WTC11 (cell line): ENCODE measurements around the gene MARK2. TPM values are rescaled to one million over a fixed set of nuclear protein-coding genes. Genes with fewer than 3 reads are reported as not detected.

ENCODE experiments used
- AFF4 ChIP-seq: sonication (generic); formaldehyde crosslinking; IDR thresholded peaks from 2 replicates; pipeline ENCODE4 v1.8.1; 2023; ENCODE audit warnings: mild to moderate bottlenecking, missing genetic modification reagents, borderline replicate concordance
- E2F4 ChIP-seq: sonication (generic); formaldehyde crosslinking; IDR thresholded peaks from 2 replicates; pipeline ENCODE4 v1.8.1; 2022; ENCODE audit warnings: low read depth, mild to moderate bottlenecking, moderate library complexity, missing genetic modification reagents, borderline replicate concordance
- E2F5 ChIP-seq: sonication (generic); formaldehyde crosslinking; IDR thresholded peaks from 2 replicates; pipeline ENCODE4 v1.8.1; 2022; ENCODE audit warnings: mild to moderate bottlenecking, moderate library complexity, missing genetic modification reagents
- ELF4 ChIP-seq: sonication (generic); formaldehyde crosslinking; IDR thresholded peaks from 2 replicates; pipeline ENCODE4 v1.8.1; 2022; ENCODE audit warnings: low read depth, mild to moderate bottlenecking, moderate library complexity, missing genetic modification reagents
- ESRRA ChIP-seq: sonication (generic); formaldehyde crosslinking; IDR thresholded peaks from 2 replicates; pipeline ENCODE4 v1.8.1; 2022; ENCODE audit warnings: mild to moderate bottlenecking, missing genetic modification reagents, borderline replicate concordance
- FOXP1 ChIP-seq: sonication (generic); formaldehyde crosslinking; IDR thresholded peaks from 2 replicates; pipeline ENCODE4 v1.8.0; 2022; ENCODE audit warnings: missing genetic modification reagents, mild to moderate bottlenecking, moderate library complexity, borderline replicate concordance
- GTF2I ChIP-seq: fragments of 250-450 bp; sonication (Bioruptor Pico); conservative IDR thresholded peaks from 2 replicates; pipeline ENCODE4 v1.4.0; 2021; ENCODE audit warnings: mild to moderate bottlenecking
- IRF1 ChIP-seq: sonication (generic); formaldehyde crosslinking; IDR thresholded peaks from 2 replicates; pipeline ENCODE4 v1.8.0; 2023; ENCODE audit warnings: missing genetic modification reagents
- IRF2 ChIP-seq: sonication (generic); formaldehyde crosslinking; IDR thresholded peaks from 2 replicates; pipeline ENCODE4 v1.8.0; 2022; ENCODE audit warnings: low read depth, missing genetic modification reagents, borderline replicate concordance
- JUN ChIP-seq: sonication (generic); formaldehyde crosslinking; IDR thresholded peaks from 2 replicates; pipeline ENCODE4 v1.8.0; 2023; ENCODE audit warnings: mild to moderate bottlenecking, missing genetic modification reagents
- MAX ChIP-seq: sonication (generic); formaldehyde crosslinking; IDR thresholded peaks from 2 replicates; pipeline ENCODE4 v1.8.0; 2022; ENCODE audit warnings: mild to moderate bottlenecking, missing genetic modification reagents
- MXD4 ChIP-seq: fragments of 250-450 bp; sonication (Bioruptor Pico); IDR thresholded peaks from 2 replicates; pipeline ENCODE4 v1.8.0; 2021; ENCODE audit warnings: mild to moderate bottlenecking, moderate library complexity, borderline replicate concordance
- MYBL2 ChIP-seq: sonication (generic); formaldehyde crosslinking; IDR thresholded peaks from 2 replicates; pipeline ENCODE4 v1.8.1; 2023; ENCODE audit warnings: mild to moderate bottlenecking, moderate library complexity, missing genetic modification reagents
- NFE2L1 ChIP-seq: sonication (generic); formaldehyde crosslinking; IDR thresholded peaks from 2 replicates; pipeline ENCODE4 v1.8.1; 2023; ENCODE audit warnings: missing genetic modification reagents
- OVOL2 ChIP-seq: fragments of 250-450 bp; sonication (Bioruptor Pico); IDR thresholded peaks from 2 replicates; pipeline ENCODE4 v1.9.0; 2021; ENCODE audit warnings: mild to moderate bottlenecking, borderline replicate concordance
- PREB ChIP-seq: sonication (generic); formaldehyde crosslinking; IDR thresholded peaks from 2 replicates; pipeline ENCODE4 v1.8.1; 2022; ENCODE audit warnings: mild to moderate bottlenecking, missing genetic modification reagents, moderate library complexity, borderline replicate concordance
- SP1 ChIP-seq: sonication (generic); formaldehyde crosslinking; conservative IDR thresholded peaks from 2 replicates; pipeline ENCODE4 v1.8.1; 2022; ENCODE audit warnings: missing genetic modification reagents
- TCF7 ChIP-seq: sonication (generic); formaldehyde crosslinking; IDR thresholded peaks from 2 replicates; pipeline ENCODE4 v1.8.0; 2022; ENCODE audit warnings: mild to moderate bottlenecking, low read depth, missing genetic modification reagents, moderate library complexity
- TP53 ChIP-seq: sonication (generic); formaldehyde crosslinking; IDR thresholded peaks from 2 replicates; pipeline ENCODE4 v1.8.1; 2023; ENCODE audit warnings: mild to moderate bottlenecking, missing genetic modification reagents
- ZNF121 ChIP-seq: sonication (generic); formaldehyde crosslinking; IDR thresholded peaks from 2 replicates; pipeline ENCODE4 v1.8.0; 2023; ENCODE audit warnings: missing genetic modification reagents
- ZNF317 ChIP-seq: sonication (generic); formaldehyde crosslinking; IDR thresholded peaks from 2 replicates; pipeline ENCODE4 v1.8.1; 2023; ENCODE audit warnings: low read depth, mild to moderate bottlenecking, moderate library complexity, missing genetic modification reagents, borderline replicate concordance
- ZNF423 ChIP-seq: fragments of 250-450 bp; sonication (Bioruptor Pico); IDR thresholded peaks from 2 replicates; pipeline ENCODE4 v2.1.2; 2022; ENCODE audit warnings: mild to moderate bottlenecking, moderate library complexity
- ZNF671 ChIP-seq: fragments of 250-450 bp; sonication (Bioruptor Pico); IDR thresholded peaks from 2 replicates; pipeline ENCODE4 v1.8.0; 2021; ENCODE audit warnings: mild to moderate bottlenecking
- total RNA-seq: library from RNA; stranded (reverse); gene quantifications from 3 replicates; pipeline ENCODE4 v1.2.3, GENCODE V29; 2021
- TF ChIP-seq, protein P1 (sequence below): sonication (generic); formaldehyde crosslinking; IDR thresholded peaks from 2 replicates; pipeline ENCODE4 v1.8.0; 2022; ENCODE audit warnings: mild to moderate bottlenecking, missing genetic modification reagents
- TF ChIP-seq, protein P2 (sequence below): fragments of 250-450 bp; sonication (Bioruptor Pico); IDR thresholded peaks from 2 replicates; pipeline ENCODE4 v1.9.0; 2021; ENCODE audit warnings: moderate library complexity, mild to moderate bottlenecking, inconsistent platforms, borderline replicate concordance

MARK2 gene
- total RNA-seq, 1 experiment from 2014 or later, result 57.4 TPM

GRCh38 chr11:63920126-63920938 is 81.4 kb downstream of the MARK2 start (continued):
- TF ChIP-seq PREB (CRISPR knock-in tag) (no peak), ZNF423 (CRISPR knock-in tag) (no peak), ZNF671 (no peak), TCF7 (CRISPR knock-in tag) (no peak), OVOL2 (CRISPR knock-in tag) (no peak), NFE2L1 (CRISPR knock-in tag) (no peak), FOXP1 (CRISPR knock-in tag) (no peak), MYBL2 (CRISPR knock-in tag) (no peak), ZNF317 (CRISPR knock-in tag) (no peak), ZNF121 (CRISPR knock-in tag) (peak; percentile 89), SP1 (CRISPR knock-in tag) (peak; percentile 55; the same call in 1 of the 2 replicates), ESRRA (CRISPR knock-in tag) (peak; percentile 97), IRF2 (no peak), MAX (CRISPR knock-in tag) (peak; percentile 77), MXD4 (no peak), IRF1 (CRISPR knock-in tag) (no peak), JUN (no peak), E2F4 (no peak), GTF2I (no peak), ELF4 (CRISPR knock-in tag) (no peak), TP53 (CRISPR knock-in tag) (no peak), AFF4 (CRISPR knock-in tag) (no peak), E2F5 (CRISPR knock-in tag) (0 out of 2 replicates have a peak, but pooled peaks have one; percentile 61)
- TF ChIP-seq, protein P1, sequence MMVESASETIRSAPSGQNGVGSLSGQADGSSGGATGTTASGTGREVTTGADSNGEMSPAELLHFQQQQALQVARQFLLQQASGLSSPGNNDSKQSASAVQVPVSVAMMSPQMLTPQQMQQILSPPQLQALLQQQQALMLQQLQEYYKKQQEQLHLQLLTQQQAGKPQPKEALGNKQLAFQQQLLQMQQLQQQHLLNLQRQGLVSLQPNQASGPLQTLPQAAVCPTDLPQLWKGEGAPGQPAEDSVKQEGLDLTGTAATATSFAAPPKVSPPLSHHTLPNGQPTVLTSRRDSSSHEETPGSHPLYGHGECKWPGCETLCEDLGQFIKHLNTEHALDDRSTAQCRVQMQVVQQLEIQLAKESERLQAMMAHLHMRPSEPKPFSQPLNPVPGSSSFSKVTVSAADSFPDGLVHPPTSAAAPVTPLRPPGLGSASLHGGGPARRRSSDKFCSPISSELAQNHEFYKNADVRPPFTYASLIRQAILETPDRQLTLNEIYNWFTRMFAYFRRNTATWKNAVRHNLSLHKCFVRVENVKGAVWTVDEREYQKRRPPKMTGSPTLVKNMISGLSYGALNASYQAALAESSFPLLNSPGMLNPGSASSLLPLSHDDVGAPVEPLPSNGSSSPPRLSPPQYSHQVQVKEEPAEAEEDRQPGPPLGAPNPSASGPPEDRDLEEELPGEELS (CRISPR knock-in tag), result no peak; the same call in 1 of the 2 replicates
- TF ChIP-seq, protein P2, sequence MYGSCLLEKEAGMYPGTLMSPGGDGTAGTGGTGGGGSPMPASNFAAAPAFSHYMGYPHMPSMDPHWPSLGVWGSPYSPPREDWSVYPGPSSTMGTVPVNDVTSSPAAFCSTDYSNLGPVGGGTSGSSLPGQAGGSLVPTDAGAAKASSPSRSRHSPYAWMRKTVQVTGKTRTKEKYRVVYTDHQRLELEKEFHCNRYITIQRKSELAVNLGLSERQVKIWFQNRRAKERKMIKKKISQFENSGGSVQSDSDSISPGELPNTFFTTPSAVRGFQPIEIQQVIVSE (CRISPR knock-in tag), result no peak
- TF ChIP-seq, all 79 proteins: peak for 9
